ENCODE results near the gene GAB4. TPM values are rescaled to one million over a fixed set of nuclear protein-coding genes. Genes with fewer than 3 reads are reported as not detected.
A peak's percentile ranks its signal among the peaks of the same experiment; 100 is the strongest.

Gene GAB4
- total RNA-seq, 2 experiments from 2014 or later, result not detected

GRCh38 chr22:16955678-16956210 lies 52.3 kb downstream of the GAB4 start:
- Mint-ChIP-seq H3K27me3 (no peaks in the 10 kb centered on the region), H3K9me3 (no peaks in the 10 kb centered on the region), H3K27ac (no peak overlapping the region), H3K4me1 (ENCODE audit: low read depth) (peaks cover 3% of the 10 kb centered on the region), H3K36me3 (ENCODE audit: low read depth) (no peaks in the 10 kb centered on the region), H3K4me3 (no peak overlapping the region)
- DNase-seq (peak; percentile 9), ATAC-seq (no peak)
- TF ChIP-seq CTCF (IDR thresholded peaks at IDR 0.05), result no peak
- CTCF ChIA-PET, result no interaction called here
- POLR2A ChIA-PET, result interaction anchor here (0.6 kb wide), 1 partner anchor 1138 kb away, joined by 4 read pairs; no protein-coding TSS in a partner anchor
- intact Hi-C loops (cut with micrococcal nuclease), result no loop called here

GRCh38 chr22:16955081-16955480 lies 52.9 kb downstream of the GAB4 start:
- ATAC-seq (no peak), DNase-seq (no peak)
- H3K27ac Mint-ChIP-seq, result no peak overlapping the region
- no peaks in the 10 kb centered on the region for H3K9me3 Mint-ChIP-seq
- intact Hi-C loops (cut with micrococcal nuclease), result no loop called here
- ChIA-PET POLR2A (interaction anchor here (0.6 kb wide), 1 partner anchor 1139 kb away, joined by 4 read pairs; no protein-coding TSS in a partner anchor), CTCF (no interaction called here)
- no peak for TF ChIP-seq CTCF (IDR thresholded peaks at IDR 0.05)
- H3K36me3 Mint-ChIP-seq (ENCODE audit: low read depth), result no peaks in the 10 kb centered on the region
- no peak overlapping the region for H3K4me3 Mint-ChIP-seq
- H3K27me3 Mint-ChIP-seq, result no peaks in the 10 kb centered on the region
- peaks cover 3% of the 10 kb centered on the region for H3K4me1 Mint-ChIP-seq (ENCODE audit: low read depth)

- CTCF ChIA-PET, result interaction anchor here (0.6 kb wide), 1 partner anchor 256 kb away, joined by 3 read pairs; no protein-coding TSS in a partner anchor
- Mint-ChIP-seq H3K9me3 (no peaks in the 10 kb centered on the region), H3K36me3 (ENCODE audit: low read depth) (no peaks in the 10 kb centered on the region), H3K27ac (no peak overlapping the region), H3K4me1 (ENCODE audit: low read depth) (peaks cover 12% of the 10 kb centered on the region), H3K27me3 (no peaks in the 10 kb centered on the region), H3K4me3 (no peak overlapping the region)
- intact Hi-C loops (cut with micrococcal nuclease), result no loop called here
- POLR2A ChIA-PET, result interaction anchor here (0.6 kb wide), 1 partner anchor 1176 kb away, joined by 4 read pairs; no protein-coding TSS in a partner anchor
- TF ChIP-seq CTCF (IDR thresholded peaks at IDR 0.05), result no peak
- DNase-seq, result no peak
- no peak for ATAC-seq
Observed at GRCh38 chr22:16954060-16954403, 54.0 kb downstream of the GAB4 start.

- ATAC-seq, result no peak
- CTCF ChIA-PET, result no interaction called here
- Mint-ChIP-seq H3K9me3 (no peaks in the 10 kb centered on the region), H3K4me3 (no peak overlapping the region), H3K36me3 (ENCODE audit: low read depth) (no peaks in the 10 kb centered on the region), H3K27ac (no peak overlapping the region), H3K27me3 (no peaks in the 10 kb centered on the region), H3K4me1 (ENCODE audit: low read depth) (peaks cover 12% of the 10 kb centered on the region)
- TF ChIP-seq CTCF (IDR thresholded peaks at IDR 0.05), result no peak
- intact Hi-C loops (cut with micrococcal nuclease), result no loop called here
- DNase-seq, result no peak
- POLR2A ChIA-PET, result no interaction called here
Observed at GRCh38 chr22:16953206-16954059, 54.6 kb downstream of the GAB4 start.

GRCh38 chr22:16949561-16949960 lies 58.5 kb downstream of the GAB4 start:
- ChIA-PET CTCF (interaction anchor here (2.5 kb wide), 2 partner anchors 32 to 109 kb away, joined by 7 to 11 read pairs; no protein-coding TSS in a partner anchor), POLR2A (no interaction called here)
- peaks cover 9% of the 10 kb centered on the region for H3K4me1 Mint-ChIP-seq (ENCODE audit: low read depth)
- H3K36me3 Mint-ChIP-seq (ENCODE audit: low read depth), result no peaks in the 10 kb centered on the region
- no peaks in the 10 kb centered on the region for H3K27me3 Mint-ChIP-seq
- no peaks in the 10 kb centered on the region for H3K9me3 Mint-ChIP-seq
- peak; percentile 49 for DNase-seq
- intact Hi-C loops (cut with micrococcal nuclease), result no loop called here
- TF ChIP-seq CTCF (IDR thresholded peaks at IDR 0.05), result no peak
- H3K4me3 Mint-ChIP-seq, result no peak overlapping the region
- peak; percentile 98 for ATAC-seq
- H3K27ac Mint-ChIP-seq, result no peak overlapping the region
